Measurements from ENCODE around the gene DNAH11.
A peak's percentile ranks its signal among the peaks of the same experiment; 100 is the strongest.
"Not testable (repeated sequence)": the region's sequence is repeated elsewhere in the genome, so short reads cannot be mapped to it uniquely, and the experiment has no call there.

The DNAH11 gene

DNA sequence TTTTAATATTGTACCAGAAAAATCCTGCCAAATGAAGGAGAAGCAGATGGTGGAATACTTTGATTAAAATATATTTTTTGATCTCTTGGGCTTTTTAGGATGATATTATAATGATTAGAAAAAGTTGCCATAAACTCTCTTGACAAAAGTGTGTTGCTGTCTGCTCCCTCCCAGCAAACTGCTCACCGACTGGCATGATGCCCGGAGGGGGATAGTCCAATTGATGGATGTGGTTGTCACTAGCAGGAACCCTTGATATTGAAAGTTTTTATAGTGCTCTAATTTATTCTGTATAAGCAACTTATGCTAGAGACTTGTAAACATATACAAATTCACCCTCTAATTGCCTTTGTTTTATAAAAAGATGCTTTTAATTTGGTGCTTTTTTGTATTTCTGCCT lies 114.0 kb downstream of the DNAH11 start:
- no peak for TF ChIP-seq CTCF (IDR thresholded peaks at IDR 0.05; ENCODE audit: low read length, missing control alignments)
- H3K4me3 ChIP-seq (replicated peaks; ENCODE audit: low read depth, low read length): no peak overlapping the region
- DNase-seq (ENCODE audit: low read depth): no peak

DNA sequence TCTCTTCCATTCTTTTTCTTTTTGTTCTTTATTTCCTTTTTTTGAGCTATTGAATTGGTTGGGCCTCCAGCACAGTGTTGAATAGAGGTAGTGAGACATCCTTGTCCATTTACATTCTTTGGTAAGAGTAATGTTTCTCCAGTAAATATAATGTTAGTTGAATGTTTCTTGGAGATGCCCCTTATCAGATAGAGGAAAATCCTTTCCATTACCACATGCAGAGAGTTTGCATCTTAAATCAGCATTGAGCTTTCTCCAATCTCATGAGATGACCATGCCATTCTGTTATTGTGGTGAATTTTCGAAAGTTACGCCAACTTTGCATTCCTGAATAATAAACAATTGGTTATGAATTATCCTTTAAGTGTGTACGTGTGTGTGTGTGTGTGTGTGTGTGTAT lies 127.7 kb downstream of the DNAH11 start:
- no peak overlapping the region for H3K4me3 ChIP-seq (replicated peaks; ENCODE audit: low read depth, low read length)
- no peak for DNase-seq (ENCODE audit: low read depth)
- TF ChIP-seq CTCF (IDR thresholded peaks at IDR 0.05; ENCODE audit: low read length, missing control alignments): no peak

- H3K4me3 ChIP-seq (replicated peaks; ENCODE audit: low read depth, low read length): no peak overlapping the region
- no peak for DNase-seq (ENCODE audit: low read depth)
- TF ChIP-seq CTCF (IDR thresholded peaks at IDR 0.05; ENCODE audit: low read length, missing control alignments): no peak
These were observed 129.0 kb downstream of the DNAH11 start for GRCh38 chr7:21671859-21672258.

- TF ChIP-seq CTCF (IDR thresholded peaks at IDR 0.05; ENCODE audit: low read length, missing control alignments): no peak
- no peak overlapping the region for H3K4me3 ChIP-seq (replicated peaks; ENCODE audit: low read depth, low read length)
- DNase-seq (ENCODE audit: low read depth): no peak
These were observed 132.4 kb downstream of the DNAH11 start for GRCh38 chr7:21675255-21675654.

DNA sequence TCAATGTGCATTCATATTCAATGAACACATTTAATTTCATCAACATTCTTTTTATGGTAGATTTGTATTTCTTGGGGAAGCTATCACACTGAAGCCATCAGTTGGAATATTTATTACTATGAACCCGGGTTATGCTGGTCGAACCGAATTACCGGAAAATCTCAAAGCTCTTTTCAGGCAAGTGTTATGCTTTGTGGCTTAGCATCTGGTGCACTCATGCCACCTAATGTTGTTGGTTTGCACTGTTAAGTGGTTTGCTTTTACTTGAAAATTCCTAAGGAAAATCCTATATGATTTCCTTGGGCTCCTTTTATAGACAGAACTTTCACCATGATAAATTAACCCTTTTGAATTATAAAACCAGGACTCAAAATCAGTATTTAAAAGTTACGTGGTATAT lies 147.9 kb downstream of the DNAH11 start:
- no peak overlapping the region for H3K4me3 ChIP-seq (replicated peaks; ENCODE audit: low read depth, low read length)
- peak; percentile 9 for TF ChIP-seq CTCF (IDR thresholded peaks at IDR 0.05; ENCODE audit: low read length, missing control alignments)
- peak; percentile 16 for DNase-seq (ENCODE audit: low read depth)

DNA sequence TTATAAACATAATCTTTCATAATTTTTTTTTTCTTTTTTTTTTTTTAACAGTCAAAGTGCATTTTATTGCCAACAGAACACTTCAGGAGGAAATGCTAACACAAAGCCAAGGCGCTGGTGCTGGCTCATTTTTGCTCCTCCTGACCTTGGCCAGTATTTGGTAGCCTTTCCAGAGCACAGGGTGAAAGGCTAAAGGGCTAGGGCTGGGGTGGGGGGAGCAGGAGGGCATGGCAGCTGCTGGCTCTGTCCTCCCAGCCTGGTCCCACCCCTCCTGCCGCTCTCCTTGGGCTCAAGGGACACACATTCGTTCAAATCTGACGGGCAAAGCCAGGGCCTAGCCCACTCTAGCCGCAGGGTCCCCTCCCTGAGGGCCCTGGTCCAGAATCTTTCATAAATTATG lies 148.3 kb downstream of the DNAH11 start:
- not testable (repeated sequence) for H3K4me3 ChIP-seq (replicated peaks; ENCODE audit: low read depth, low read length)

GRCh38 chr7:21700587-21700986 lies 157.7 kb downstream of the DNAH11 start:
- H3K4me3 ChIP-seq (replicated peaks; ENCODE audit: low read depth, low read length); DNase-seq (ENCODE audit: low read depth): not testable (repeated sequence)

More for the DNA sequence above, 148.3 kb downstream of the DNAH11 start:
- DNase-seq (ENCODE audit: low read depth): not testable (repeated sequence)

DNA sequence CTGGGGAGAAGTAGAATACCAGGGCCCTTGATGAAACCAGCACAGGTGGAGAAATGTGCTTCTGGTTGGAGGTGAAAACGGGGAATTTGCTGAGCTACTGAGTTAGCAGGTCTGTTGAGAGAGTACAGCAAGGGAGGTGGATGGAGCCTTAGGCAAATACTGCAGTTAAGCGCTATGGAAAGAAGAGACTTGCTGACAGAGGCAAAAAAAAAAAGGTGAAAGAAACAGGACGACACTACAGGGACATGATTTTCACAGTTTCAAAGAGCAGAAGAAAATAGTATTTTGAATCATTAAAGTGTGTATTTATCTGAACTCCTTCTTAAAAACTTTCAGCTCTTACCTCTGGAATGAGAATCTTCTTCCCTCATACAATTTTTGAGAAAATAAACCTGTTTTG lies 159.5 kb downstream of the DNAH11 start:
- TF ChIP-seq CTCF (IDR thresholded peaks at IDR 0.05; ENCODE audit: low read length, missing control alignments): no peak
- no peak for DNase-seq (ENCODE audit: low read depth)
- no peak overlapping the region for H3K4me3 ChIP-seq (replicated peaks; ENCODE audit: low read depth, low read length)
